CD14-positive monocyte (primary cell): Measurements from ENCODE around the gene NID2. TPM values are rescaled to one million over a fixed set of nuclear protein-coding genes. Genes with fewer than 3 reads are reported as not detected.

Experiments used
- DNase-seq, 3 donors: peaks; one replicate each; pipeline ENCODE4 v3.0.0-alpha.2; 2011 to 2022
- H2AFZ ChIP-seq: 2 replicates; pipeline ENCODE4 v1.6.0; 2012; ENCODE audit warnings: mild to moderate bottlenecking, low read depth, low read length, inconsistent platforms; ENCODE audit not compliant: insufficient read depth, poor library complexity, severe bottlenecking
- H3K27ac ChIP-seq, 2 donors: 1 replicate in 1 of 2; 2 replicates in 1 of 2; pipeline ENCODE4 v1.5.1; 2012 to 2013; ENCODE audit warnings: low read length in 2 of 2, control low read depth in 1 of 2, inconsistent platforms in 1 of 2, low read depth in 1 of 2, mild to moderate bottlenecking in 1 of 2
- H3K27me3 ChIP-seq, 2 donors: one replicate each; pipeline versions ENCODE4 v1.6.0 to v1.6.1; 2011 to 2013; ENCODE audit warnings: low read length in 2 of 2; ENCODE audit not compliant: control insufficient read depth in 2 of 2, insufficient read depth in 2 of 2
- H3K36me3 ChIP-seq, 2 donors: replicated peaks in 1 of 2; 1 replicate in 1 of 2; 2 replicates in 1 of 2; pipeline versions ENCODE4 v1.5.1 to v1.6.1; 2012 to 2013; ENCODE audit warnings: low read length in 2 of 2, control low read depth in 1 of 2, inconsistent platforms in 1 of 2, mild to moderate bottlenecking in 1 of 2; ENCODE audit not compliant: insufficient read depth in 2 of 2, control insufficient read depth in 1 of 2
- H3K4me1 ChIP-seq, 2 donors: 1 replicate in 1 of 2; 2 replicates in 1 of 2; pipeline versions ENCODE4 v1.5.1 to v1.6.1; 2012 to 2013; ENCODE audit warnings: low read length in 2 of 2, control low read depth in 1 of 2, inconsistent platforms in 1 of 2, mild to moderate bottlenecking in 1 of 2, moderate library complexity in 1 of 2; ENCODE audit not compliant: insufficient read depth in 2 of 2, control insufficient read depth in 1 of 2
- H3K4me2 ChIP-seq: replicated peaks from 2 replicates; pipeline ENCODE3; 2012; ENCODE audit warnings: low read length, moderate library complexity, mild to moderate bottlenecking; ENCODE audit not compliant: poor library complexity, severe bottlenecking; ENCODE audit errors: extremely low read depth
- H3K4me3 ChIP-seq, 3 experiments: fragments of 200-600 bp in 1 of 3; sonication (generic) in 1 of 3; replicated peaks in 1 of 3; 1 replicate in 2 of 3; 2 replicates in 1 of 3; pipeline ENCODE4 v1.5.1; 2011 to 2013; ENCODE audit warnings: low read length in 3 of 3, mild to moderate bottlenecking in 3 of 3, control low read depth in 2 of 3, low read depth in 2 of 3, inconsistent platforms in 1 of 3, moderate library complexity in 1 of 3
- H3K79me2 ChIP-seq: 2 replicates; pipeline ENCODE4 v1.6.0; 2012; ENCODE audit warnings: mild to moderate bottlenecking, control low read depth, inconsistent platforms, low read length, moderate library complexity; ENCODE audit not compliant: insufficient read depth
- H3K9ac ChIP-seq: 2 replicates; pipeline ENCODE4 v1.6.0; 2017; ENCODE audit warnings: low read length, mild to moderate bottlenecking; ENCODE audit not compliant: insufficient read depth, poor library complexity, severe bottlenecking
- H3K9me3 ChIP-seq, 2 donors: replicated peaks in 1 of 2; 1 replicate in 1 of 2; 2 replicates in 1 of 2; pipeline versions ENCODE4 v1.5.1 to v1.6.1; 2012 to 2013; ENCODE audit warnings: low read length in 2 of 2, control low read depth in 1 of 2; ENCODE audit not compliant: control insufficient read depth in 1 of 2, insufficient read depth in 1 of 2
- H4K20me1 ChIP-seq: 2 replicates; pipeline ENCODE4 v1.6.0; 2012; ENCODE audit warnings: mild to moderate bottlenecking, low read length, control low read depth, moderate library complexity; ENCODE audit not compliant: insufficient read depth
- H3K27ac Mint-ChIP-seq, 7 donors: one replicate each; pipeline ENCODE4 v1.8.0; 2020; ENCODE audit warnings: mild to moderate bottlenecking in 7 of 7, mixed read lengths in 7 of 7, moderate library complexity in 6 of 7, inconsistent platforms in 2 of 7
- H3K27me3 Mint-ChIP-seq, 3 donors: one replicate each; pipeline ENCODE4 v1.8.0; 2021 to 2022; ENCODE audit warnings: low read depth in 3 of 3, mild to moderate bottlenecking in 3 of 3, mixed read lengths in 3 of 3, moderate library complexity in 3 of 3, inconsistent platforms in 1 of 3
- H3K36me3 Mint-ChIP-seq, 2 donors: one replicate each; pipeline ENCODE4 v1.8.0; 2020; ENCODE audit warnings: mixed read lengths in 2 of 2, inconsistent platforms in 1 of 2, mild to moderate bottlenecking in 1 of 2
- H3K4me1 Mint-ChIP-seq: one replicate; pipeline ENCODE4 v1.8.0; 2020; ENCODE audit warnings: mild to moderate bottlenecking, mixed read lengths
- H3K4me3 Mint-ChIP-seq, 2 donors: one replicate each; pipeline ENCODE4 v1.8.0; 2020; ENCODE audit warnings: mild to moderate bottlenecking in 2 of 2, mixed read lengths in 2 of 2, moderate library complexity in 1 of 2
- H3K9me3 Mint-ChIP-seq, 7 donors: one replicate each; pipeline ENCODE4 v1.8.0; 2020 to 2022; ENCODE audit warnings: mixed read lengths in 7 of 7, mild to moderate bottlenecking in 6 of 7, moderate library complexity in 6 of 7, inconsistent platforms in 2 of 7
- WGBS: methylation state at CpG from one replicate; pipeline ENCODE4 v1.1.5; 2013; ENCODE audit warnings: missing lambda C conversion rate; ENCODE audit not compliant: insufficient coverage; 5-methylcytosine and 5-hydroxymethylcytosine counted together
- intact Hi-C, 2 donors: fragments of 100-400 bp; cut with micrococcal nuclease; formaldehyde crosslinking; loops; one replicate each; pipeline versions ENCODE4 v1.15.0 to v1.15.1; 2023
- polyA plus RNA-seq, 3 donors: library from polyadenylated mRNA; depleted of rRNA in 1 of 3; unstranded in 2 of 3; stranded (reverse) in 1 of 3; fragments of 300-500 nt in 2 of 3; fragments of >200 nt in 1 of 3; fragmentation: Illumina TruSeq in 2 of 3; gene quantifications; 1 replicate in 2 of 3; 2 replicates in 1 of 3; pipeline ENCODE4 v1.2.3, GENCODE V29; 2012 to 2021
- TF ChIP-seq, protein P1 (sequence below): fragments of 200-600 bp; IDR thresholded peaks from one replicate; pipeline ENCODE4 v1.8.0; 2022; ENCODE audit warnings: antibody characterized with exemption, mild to moderate bottlenecking

Gene NID2
- polyA plus RNA-seq, 3 donors: not detected

GRCh38 chr14:52106840-52107239, 38.0 kb upstream of the NID2 start:
- H3K79me2 ChIP-seq: no peaks in the 10 kb centered on the region
- Mint-ChIP-seq H3K9me3 (peaks cover 0 to 3% (median 0%) of the 10 kb centered on the region in 7 donors), H3K27me3 (peaks cover 0 to 3% (median 0%) of the 10 kb centered on the region in 3 donors), H3K4me1 (no peaks in the 10 kb centered on the region), H3K36me3 (no peaks in the 10 kb centered on the region), H3K27ac (no peak overlapping the region), H3K4me3 (no peak overlapping the region)
- H3K4me1 ChIP-seq: no peaks in the 10 kb centered on the region
- H3K4me3 ChIP-seq: no peak overlapping the region
- no peaks in the 10 kb centered on the region for H4K20me1 ChIP-seq
- no peaks in the 10 kb centered on the region for H3K36me3 ChIP-seq
- H2AFZ ChIP-seq: no peak overlapping the region
- H3K9me3 ChIP-seq: no peaks in the 10 kb centered on the region
- no peak overlapping the region for H3K4me2 ChIP-seq
- H3K9ac ChIP-seq: no peak overlapping the region
- no peaks in the 10 kb centered on the region for H3K27me3 ChIP-seq
- DNase-seq: no peak
- intact Hi-C loops: no loop called here
- no peak overlapping the region for H3K27ac ChIP-seq
- 93% methylated on average over 3 of the region's 5 CpGs for WGBS
- TF ChIP-seq, protein P1, sequence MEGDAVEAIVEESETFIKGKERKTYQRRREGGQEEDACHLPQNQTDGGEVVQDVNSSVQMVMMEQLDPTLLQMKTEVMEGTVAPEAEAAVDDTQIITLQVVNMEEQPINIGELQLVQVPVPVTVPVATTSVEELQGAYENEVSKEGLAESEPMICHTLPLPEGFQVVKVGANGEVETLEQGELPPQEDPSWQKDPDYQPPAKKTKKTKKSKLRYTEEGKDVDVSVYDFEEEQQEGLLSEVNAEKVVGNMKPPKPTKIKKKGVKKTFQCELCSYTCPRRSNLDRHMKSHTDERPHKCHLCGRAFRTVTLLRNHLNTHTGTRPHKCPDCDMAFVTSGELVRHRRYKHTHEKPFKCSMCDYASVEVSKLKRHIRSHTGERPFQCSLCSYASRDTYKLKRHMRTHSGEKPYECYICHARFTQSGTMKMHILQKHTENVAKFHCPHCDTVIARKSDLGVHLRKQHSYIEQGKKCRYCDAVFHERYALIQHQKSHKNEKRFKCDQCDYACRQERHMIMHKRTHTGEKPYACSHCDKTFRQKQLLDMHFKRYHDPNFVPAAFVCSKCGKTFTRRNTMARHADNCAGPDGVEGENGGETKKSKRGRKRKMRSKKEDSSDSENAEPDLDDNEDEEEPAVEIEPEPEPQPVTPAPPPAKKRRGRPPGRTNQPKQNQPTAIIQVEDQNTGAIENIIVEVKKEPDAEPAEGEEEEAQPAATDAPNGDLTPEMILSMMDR: no peak

GRCh38 chr14:52103416-52103815, 34.6 kb upstream of the NID2 start:
- Histone ChIP-seq H3K27me3 (no peaks in the 10 kb centered on the region), H4K20me1 (no peaks in the 10 kb centered on the region), H3K9me3 (no peaks in the 10 kb centered on the region), H3K27ac (no peak overlapping the region), H3K4me2 (no peak overlapping the region), H3K4me1 (no peaks in the 10 kb centered on the region), H3K4me3 (no peak overlapping the region), H3K9ac (no peak overlapping the region), H2AFZ (no peak overlapping the region), H3K36me3 (no peaks in the 10 kb centered on the region), H3K79me2 (no peaks in the 10 kb centered on the region)
- DNase-seq: no peak
- Mint-ChIP-seq H3K9me3 (no peaks in the 10 kb centered on the region), H3K4me3 (no peak overlapping the region), H3K27me3 (peaks cover 0 to 1% (median 0%) of the 10 kb centered on the region in 3 donors), H3K36me3 (no peaks in the 10 kb centered on the region), H3K4me1 (no peaks in the 10 kb centered on the region), H3K27ac (no peak overlapping the region)
- TF ChIP-seq, protein P1: no peak
- WGBS: 93% methylated on average over 8 of the region's 8 CpGs
- intact Hi-C loops: no loop called here
